Nephron (organoid): ENCODE measurements around the gene ATP9A.
A peak's percentile ranks its signal among the peaks of the same experiment; 100 is the strongest.

Experiments used
- H3K27ac Mint-ChIP-seq, 3 experiments: 2 replicates each; pipeline ENCODE4 v1.8.0; 2020; ENCODE audit warnings: mixed read lengths in 3 of 3, mild to moderate bottlenecking in 2 of 3, moderate library complexity in 1 of 3
- H3K27me3 Mint-ChIP-seq: 2 replicates; pipeline ENCODE4 v1.8.0; 2021; ENCODE audit warnings: low read depth, mild to moderate bottlenecking, moderate library complexity, mixed read lengths
- H3K36me3 Mint-ChIP-seq: 2 replicates; pipeline ENCODE4 v1.8.0; 2020; ENCODE audit warnings: low read depth, mixed read lengths
- H3K4me1 Mint-ChIP-seq: 2 replicates; pipeline ENCODE4 v1.8.0; 2020; ENCODE audit warnings: mixed read lengths
- H3K4me3 Mint-ChIP-seq, 3 experiments: 2 replicates each; pipeline ENCODE4 v1.8.0; 2020; ENCODE audit warnings: mild to moderate bottlenecking in 3 of 3, mixed read lengths in 3 of 3, moderate library complexity in 2 of 3
- H3K9me3 Mint-ChIP-seq: 2 replicates; pipeline ENCODE4 v1.8.0; 2020; ENCODE audit warnings: mixed read lengths
- CTCF ChIP-seq, 3 experiments: fragments of 200-600 bp; sonication (generic); IDR thresholded peaks; one replicate each; pipeline ENCODE4 v1.5.0; 2021; ENCODE audit warnings: antibody characterized with exemption in 3 of 3; ENCODE audit not compliant: unreplicated experiment in 3 of 3

Gene ATP9A

GRCh38 chr20:51720384-51720783, 47.8 kb downstream of the ATP9A start:
- Mint-ChIP-seq H3K36me3 (peaks cover 31% of the 10 kb centered on the region), H3K27ac (no peak overlapping the region), H3K9me3 (peaks cover 4% of the 10 kb centered on the region), H3K27me3 (peaks cover 6% of the 10 kb centered on the region), H3K4me3 (no peak overlapping the region), H3K4me1 (peaks cover 17% of the 10 kb centered on the region)
- no peak for TF ChIP-seq CTCF (IDR thresholded peaks at IDR 0.05; ENCODE audit: unreplicated experiment in 3 of 3)

GRCh38 chr20:51715856-51716185, 52.4 kb downstream of the ATP9A start:
- peaks cover 8% of the 10 kb centered on the region for H3K27me3 Mint-ChIP-seq
- H3K9me3 Mint-ChIP-seq, result no peaks in the 10 kb centered on the region
- H3K36me3 Mint-ChIP-seq, result peaks cover 15% of the 10 kb centered on the region
- peak overlapping the region in 2 of 3 experiments; percentile 1 to 67 for H3K27ac Mint-ChIP-seq
- peaks cover 35% of the 10 kb centered on the region for H3K4me1 Mint-ChIP-seq
- H3K4me3 Mint-ChIP-seq, result no peak overlapping the region
- no peak for TF ChIP-seq CTCF (IDR thresholded peaks at IDR 0.05; ENCODE audit: unreplicated experiment in 3 of 3)

GRCh38 chr20:51715163-51715855, 52.9 kb downstream of the ATP9A start:
- Mint-ChIP-seq H3K4me1 (peaks cover 41% of the 10 kb centered on the region), H3K27me3 (peaks cover 8% of the 10 kb centered on the region), H3K9me3 (no peaks in the 10 kb centered on the region), H3K27ac (peak overlapping the region; percentile 1 to 67 (median 1)), H3K4me3 (no peak overlapping the region), H3K36me3 (peaks cover 15% of the 10 kb centered on the region)
- no peak for TF ChIP-seq CTCF (IDR thresholded peaks at IDR 0.05; ENCODE audit: unreplicated experiment in 3 of 3)

GRCh38 chr20:51713213-51713598, 55.0 kb downstream of the ATP9A start:
- Mint-ChIP-seq H3K27ac (peak overlapping the region in 1 of 3 experiments; percentile 29), H3K27me3 (peaks cover 6% of the 10 kb centered on the region), H3K36me3 (peaks cover 14% of the 10 kb centered on the region), H3K4me1 (peaks cover 42% of the 10 kb centered on the region), H3K9me3 (no peaks in the 10 kb centered on the region), H3K4me3 (no peak overlapping the region)
- no peak for TF ChIP-seq CTCF (IDR thresholded peaks at IDR 0.05; ENCODE audit: unreplicated experiment in 3 of 3)

GRCh38 chr20:51712501-51713212, 55.5 kb downstream of the ATP9A start:
- Mint-ChIP-seq H3K9me3 (no peaks in the 10 kb centered on the region), H3K4me1 (peaks cover 37% of the 10 kb centered on the region), H3K36me3 (peaks cover 11% of the 10 kb centered on the region), H3K4me3 (no peak overlapping the region), H3K27me3 (peaks cover 6% of the 10 kb centered on the region), H3K27ac (peak overlapping the region in 1 of 3 experiments; percentile 29)
- TF ChIP-seq CTCF (IDR thresholded peaks at IDR 0.05; ENCODE audit: unreplicated experiment in 3 of 3), result peak; percentile 50 to 65 (median 58)
